GM19397 (cell line): ENCODE data around the gene CEP83.
"Not testable (repeated sequence)": the region's sequence is repeated elsewhere in the genome, so short reads cannot be mapped to it uniquely, and the experiment has no call there.

Experiments
- ATAC-seq: cut with Tn5 transposase; IDR thresholded peaks from one replicate; pipeline ENCODE4 v1.9.1; 2021; ENCODE audit warnings: mild to moderate bottlenecking, moderate library complexity; ENCODE audit not compliant: unreplicated experiment

The CEP83 gene, protein sequence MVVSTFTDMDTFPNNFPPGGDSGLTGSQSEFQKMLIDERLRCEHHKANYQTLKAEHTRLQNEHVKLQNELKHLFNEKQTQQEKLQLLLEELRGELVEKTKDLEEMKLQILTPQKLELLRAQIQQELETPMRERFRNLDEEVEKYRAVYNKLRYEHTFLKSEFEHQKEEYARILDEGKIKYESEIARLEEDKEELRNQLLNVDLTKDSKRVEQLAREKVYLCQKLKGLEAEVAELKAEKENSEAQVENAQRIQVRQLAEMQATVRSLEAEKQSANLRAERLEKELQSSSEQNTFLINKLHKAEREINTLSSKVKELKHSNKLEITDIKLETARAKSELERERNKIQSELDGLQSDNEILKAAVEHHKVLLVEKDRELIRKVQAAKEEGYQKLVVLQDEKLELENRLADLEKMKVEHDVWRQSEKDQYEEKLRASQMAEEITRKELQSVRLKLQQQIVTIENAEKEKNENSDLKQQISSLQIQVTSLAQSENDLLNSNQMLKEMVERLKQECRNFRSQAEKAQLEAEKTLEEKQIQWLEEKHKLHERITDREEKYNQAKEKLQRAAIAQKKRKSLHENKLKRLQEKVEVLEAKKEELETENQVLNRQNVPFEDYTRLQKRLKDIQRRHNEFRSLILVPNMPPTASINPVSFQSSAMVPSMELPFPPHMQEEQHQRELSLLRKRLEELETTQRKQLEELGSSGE

GRCh38 chr12:94459728-94460615, at the start of gene CEP83:
CEP83 (minus strand) TSS chr12:94459867; CDS start chr12:94412490, 47,377 bp downstream.
- ATAC-seq: peak; percentile 98

DNA sequence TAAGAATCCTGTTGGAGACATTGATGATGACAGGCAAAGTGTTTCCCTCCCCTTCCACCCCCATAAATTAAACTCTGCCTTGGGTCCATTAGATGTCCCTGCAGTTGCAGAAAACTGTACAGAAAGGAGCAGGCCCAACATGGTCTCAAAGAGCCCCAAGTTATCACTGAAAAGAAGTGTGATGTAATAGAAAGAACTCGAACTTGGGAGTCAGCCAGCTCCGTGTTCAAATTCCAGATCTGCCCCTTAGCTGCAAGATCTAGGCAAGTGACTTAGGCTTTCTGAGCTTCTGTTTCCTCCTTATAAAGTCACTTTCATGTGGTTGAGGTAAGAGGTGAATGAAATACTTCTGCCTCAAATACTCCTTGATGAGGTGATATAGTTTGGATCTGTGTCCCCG, 49.6 kb upstream of the CEP83 start:
- no peak for ATAC-seq

GRCh38 chr12:94507455-94507854, 47.8 kb upstream of the CEP83 start:
- ATAC-seq: no peak

DNA sequence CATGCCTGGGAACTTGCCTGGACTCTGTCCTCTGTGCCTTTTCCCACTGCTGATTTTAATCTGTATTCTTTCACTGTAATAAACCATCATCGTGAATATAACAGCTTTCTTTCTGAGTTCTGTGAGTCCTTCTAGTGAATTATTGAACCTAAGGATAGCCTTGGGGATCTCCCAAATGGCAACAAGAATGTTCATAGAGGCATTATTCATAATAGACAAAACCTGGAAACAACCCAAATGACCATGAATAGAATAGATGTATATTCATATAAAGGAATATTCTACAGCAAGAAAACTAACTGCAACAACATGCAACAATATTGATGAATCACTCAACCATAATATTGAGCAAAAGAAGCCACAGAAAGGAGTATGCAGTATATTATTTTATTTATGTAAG, 44.7 kb upstream of the CEP83 start:
- ATAC-seq: no peak

DNA sequence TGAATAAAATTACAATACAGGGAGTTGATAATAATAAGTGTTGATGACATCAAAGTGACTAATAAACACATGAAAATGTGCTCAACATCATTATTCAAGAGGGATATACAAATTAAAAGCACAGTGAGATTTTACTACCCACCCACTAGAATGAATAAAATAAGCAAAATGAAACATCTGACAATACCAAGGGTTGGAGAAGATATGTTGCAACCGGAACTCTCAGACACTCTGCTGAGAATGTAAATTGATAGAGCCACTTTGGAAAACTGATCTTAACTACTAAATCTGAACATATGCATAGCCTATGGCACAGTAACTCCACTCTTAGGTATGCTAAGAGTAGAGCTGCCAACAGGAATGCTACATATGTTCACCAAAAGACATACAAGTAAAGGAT, 44.0 kb upstream of the CEP83 start:
- ATAC-seq: no peak

- no peak for ATAC-seq
These were observed 41.3 kb upstream of the CEP83 start for GRCh38 chr12:94500831-94501567.

DNA sequence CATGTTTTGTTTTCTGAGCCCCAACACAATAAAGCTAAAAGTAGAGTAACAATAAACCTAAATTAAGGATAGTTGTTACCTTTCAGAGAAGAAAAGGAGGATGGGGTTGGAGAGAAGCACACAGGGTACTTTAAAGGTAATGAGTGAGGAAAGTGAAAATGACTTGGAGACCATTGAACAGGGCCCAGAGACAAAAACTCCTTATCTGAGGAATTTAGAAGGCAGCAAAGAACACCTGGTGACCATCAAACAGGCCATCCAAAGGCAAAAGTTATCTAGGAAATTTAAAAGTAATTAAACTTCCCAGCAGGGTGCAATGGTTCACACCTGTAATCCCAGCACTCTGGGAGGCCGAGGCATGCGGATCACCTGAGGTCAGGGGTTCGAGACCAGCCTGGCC, 39.0 kb upstream of the CEP83 start:
- no peak for ATAC-seq

- ATAC-seq: no peak
These were observed 38.4 kb upstream of the CEP83 start for GRCh38 chr12:94498073-94498472.

DNA sequence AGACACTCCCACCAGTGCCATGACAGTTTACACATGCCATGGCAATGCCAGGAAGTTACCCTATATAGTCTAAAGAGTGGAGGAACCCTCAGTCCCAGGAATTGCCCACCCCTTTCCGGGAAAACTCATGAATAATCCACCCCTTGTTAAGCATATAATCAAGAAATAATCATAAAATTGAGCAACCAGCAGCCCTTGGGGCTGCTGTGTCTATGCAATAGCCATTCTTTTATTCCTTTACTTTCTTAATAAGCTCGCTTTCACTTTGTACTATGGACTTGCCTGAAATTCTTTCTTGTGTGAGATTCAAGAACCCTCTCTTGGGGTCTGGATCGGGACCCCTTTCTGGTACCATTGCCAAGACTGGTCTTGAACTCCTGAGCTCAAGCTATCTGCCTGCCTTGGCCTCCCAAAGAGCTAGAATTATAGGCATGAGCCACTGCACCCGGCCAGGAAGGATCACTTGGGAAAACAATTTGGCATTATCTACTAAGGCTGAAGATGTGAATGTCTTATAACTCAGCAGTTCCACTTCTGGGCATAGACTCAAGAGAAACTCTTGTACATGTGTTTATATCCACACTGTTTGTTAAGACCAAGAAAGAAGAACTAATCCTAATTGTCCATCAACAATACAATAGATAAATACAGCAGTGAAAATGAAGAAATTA, 35.9 kb upstream of the CEP83 start:
- no peak for ATAC-seq

GRCh38 chr12:94491489-94491888, 31.8 kb upstream of the CEP83 start:
- ATAC-seq: no peak

- ATAC-seq: peak; percentile 85
These were observed 28.8 kb upstream of the CEP83 start for GRCh38 chr12:94488463-94488862.

GRCh38 chr12:94481734-94482133, 22.1 kb upstream of the CEP83 start:
- no peak for ATAC-seq

GRCh38 chr12:94469522-94469921, 9.9 kb upstream of the CEP83 start:
- no peak for ATAC-seq

DNA sequence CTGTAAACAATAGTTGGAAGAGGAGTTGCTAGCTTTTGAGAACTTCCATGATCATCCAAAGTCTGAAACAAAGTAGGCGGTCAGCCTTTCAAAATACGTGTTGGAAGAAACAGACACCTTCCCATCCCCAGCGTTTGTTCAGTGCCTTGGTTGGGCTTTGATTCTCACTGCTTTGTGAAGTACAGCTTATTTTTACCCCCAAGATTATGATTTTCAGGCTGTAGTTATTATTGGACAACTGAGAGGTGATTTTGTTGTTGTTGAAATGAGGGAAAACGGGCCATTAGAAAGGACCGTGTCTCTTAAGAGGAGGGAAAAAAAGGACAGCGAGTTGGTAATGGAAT, 921 bp upstream of the CEP83 start:
- no peak for ATAC-seq

- ATAC-seq: peak; percentile 40
These were observed 565 bp downstream of the CEP83 start for GRCh38 chr12:94458877-94459727.

DNA sequence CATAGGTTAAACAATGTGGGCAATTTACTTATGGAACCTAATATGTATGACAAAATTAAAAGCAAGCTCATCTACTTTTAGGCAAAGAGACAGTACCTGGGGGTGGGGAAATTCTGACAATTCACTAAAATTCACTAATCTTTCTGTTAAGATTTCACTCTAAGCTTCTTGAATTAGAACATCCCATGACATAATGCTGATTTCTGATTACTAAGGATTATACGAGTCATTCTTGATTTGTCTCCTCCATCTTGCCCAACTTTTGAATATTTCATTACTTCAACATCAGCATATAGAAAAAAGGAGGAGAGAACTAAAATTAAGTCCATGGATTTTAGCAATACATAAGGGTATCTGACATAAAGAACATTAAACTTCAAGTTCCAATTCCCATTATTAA, 2.4 kb downstream of the CEP83 start:
- ATAC-seq: no peak

- not testable (repeated sequence) for ATAC-seq
These were observed 5.3 kb downstream of the CEP83 start for GRCh38 chr12:94454318-94454717.

DNA sequence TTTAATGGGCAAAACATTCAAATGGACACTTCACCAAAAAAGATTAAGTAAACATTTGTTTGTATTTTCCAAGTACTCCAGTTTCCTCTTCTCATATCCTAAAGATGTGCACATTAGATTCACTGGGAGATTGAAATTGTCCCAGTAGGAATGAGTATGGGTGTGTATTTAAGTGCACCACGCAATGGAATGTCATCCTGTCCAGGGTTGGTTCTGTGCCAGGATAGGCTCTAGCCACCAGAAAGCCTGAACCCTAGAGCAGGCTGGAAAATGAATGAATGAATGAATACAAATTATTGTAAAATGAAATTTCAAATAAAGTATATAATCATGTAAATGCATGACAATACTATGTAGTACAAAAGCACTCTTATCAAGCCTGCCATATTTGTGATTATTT, 14.0 kb downstream of the CEP83 start:
- ATAC-seq: no peak

DNA sequence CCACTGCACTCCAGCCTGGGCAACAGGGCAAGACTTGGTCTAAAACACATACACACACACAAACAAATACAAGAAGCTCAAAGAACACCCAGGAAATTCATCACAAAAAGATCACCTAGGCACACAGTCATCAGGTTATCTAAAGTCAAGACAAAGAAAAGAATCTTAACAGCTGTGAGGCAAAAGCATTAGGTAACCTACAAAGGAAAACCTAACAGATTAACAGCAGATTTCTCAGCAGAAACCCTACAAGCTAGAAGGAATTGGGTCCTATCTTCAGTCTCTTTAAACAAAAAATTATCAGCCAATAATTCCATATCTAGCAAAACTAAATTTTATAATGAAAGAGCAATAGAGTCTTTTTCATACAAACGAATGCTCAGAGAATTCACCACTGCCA, 22.4 kb downstream of the CEP83 start:
- ATAC-seq: no peak
